ENCODE results near the gene DNAAF8.
A peak's percentile ranks its signal among the peaks of the same experiment; 100 is the strongest.

Gene DNAAF8

DNA sequence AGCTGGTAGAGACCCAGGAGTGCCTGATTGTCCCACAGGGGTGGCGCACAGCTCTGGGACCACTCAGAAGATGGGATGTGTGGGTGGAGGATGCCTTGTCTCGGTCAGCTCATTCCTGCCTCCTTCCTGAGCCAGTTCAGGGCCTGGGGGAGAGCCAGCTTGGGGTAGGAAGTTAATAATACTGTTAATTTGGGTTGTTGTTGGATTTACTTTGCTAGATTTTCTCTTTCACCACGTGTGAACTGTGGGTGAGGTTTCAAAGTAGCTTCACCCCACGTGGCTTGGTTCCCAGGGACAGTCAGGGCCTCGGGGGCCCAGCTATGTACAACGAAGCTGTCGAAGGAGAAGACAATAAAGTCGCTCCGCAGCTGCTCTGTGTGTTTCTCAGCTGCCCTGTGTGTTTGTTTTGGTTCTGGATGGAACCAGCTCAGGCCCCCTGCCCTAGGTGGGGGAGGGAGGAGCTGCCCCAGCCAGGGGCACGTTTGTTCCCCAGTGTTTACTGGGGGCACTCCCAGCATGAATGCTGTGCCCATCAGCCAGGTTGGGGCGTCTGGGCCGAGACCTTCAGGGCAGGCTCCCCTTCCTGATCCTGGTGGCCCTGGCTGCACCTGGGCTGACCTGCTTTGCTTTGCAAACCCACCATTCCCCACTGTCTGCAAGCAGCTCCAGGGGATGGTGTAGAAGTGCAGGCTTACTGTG lies 38.7 kb upstream of the DNAAF8 start:
- no peak for DNase-seq

- DNase-seq: peak; percentile 46
These were observed 38.0 kb upstream of the DNAAF8 start for GRCh38 chr16:4696172-4696904.

DNA sequence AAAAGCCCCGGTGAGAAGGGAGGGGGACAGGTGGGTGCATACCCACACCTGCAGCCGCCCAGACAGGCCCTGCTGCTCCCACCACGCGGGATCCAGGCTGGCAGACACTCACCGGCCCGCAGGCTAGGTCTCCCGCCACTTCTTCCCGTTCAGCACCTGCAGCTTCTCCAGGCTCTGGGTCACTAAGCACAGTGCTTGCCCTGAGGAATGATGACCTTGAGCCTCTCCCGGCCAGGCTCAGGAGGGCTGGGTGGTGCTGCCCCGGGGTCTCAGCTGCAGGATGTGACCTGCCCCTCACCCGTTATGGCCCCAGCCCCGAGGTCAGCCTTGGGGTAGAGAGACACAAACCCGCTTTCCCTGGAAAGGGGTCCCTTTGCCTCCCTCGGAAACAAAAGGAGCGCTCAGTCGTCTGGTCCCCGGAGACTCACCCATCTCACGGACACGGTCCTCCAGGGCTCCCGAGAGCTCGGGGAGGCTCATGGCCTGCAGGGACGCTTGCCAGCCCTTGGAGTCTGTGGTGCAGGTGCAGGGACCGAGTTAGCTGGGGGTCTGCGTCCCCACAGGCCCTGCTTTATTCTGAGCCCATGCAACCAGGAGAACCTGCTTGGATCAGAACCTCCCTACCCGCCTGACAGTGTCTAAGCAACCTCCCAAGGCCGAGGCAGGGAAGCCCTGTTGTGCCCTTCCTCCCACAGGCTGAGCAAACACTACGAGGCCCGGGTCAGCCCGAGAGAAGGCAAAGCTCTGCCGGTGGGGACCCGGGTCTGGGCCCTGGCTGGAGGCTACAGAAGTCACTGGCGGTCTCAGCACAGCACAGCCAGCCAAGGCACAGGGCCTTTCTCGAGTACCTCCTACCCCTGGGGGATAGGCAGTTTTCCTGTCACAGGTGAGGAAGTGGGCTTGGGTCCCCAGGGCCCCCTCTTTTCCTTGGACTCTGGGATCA lies 37.2 kb upstream of the DNAAF8 start:
- DNase-seq: peak; percentile 30

GRCh38 chr16:4697848-4698291 lies 36.5 kb upstream of the DNAAF8 start:
- DNase-seq: peak; percentile 19

GRCh38 chr16:4698321-4699045 lies 35.9 kb upstream of the DNAAF8 start:
- peak; percentile 21 for DNase-seq

GRCh38 chr16:4699046-4699556 lies 35.2 kb upstream of the DNAAF8 start:
- no peak for DNase-seq

DNA sequence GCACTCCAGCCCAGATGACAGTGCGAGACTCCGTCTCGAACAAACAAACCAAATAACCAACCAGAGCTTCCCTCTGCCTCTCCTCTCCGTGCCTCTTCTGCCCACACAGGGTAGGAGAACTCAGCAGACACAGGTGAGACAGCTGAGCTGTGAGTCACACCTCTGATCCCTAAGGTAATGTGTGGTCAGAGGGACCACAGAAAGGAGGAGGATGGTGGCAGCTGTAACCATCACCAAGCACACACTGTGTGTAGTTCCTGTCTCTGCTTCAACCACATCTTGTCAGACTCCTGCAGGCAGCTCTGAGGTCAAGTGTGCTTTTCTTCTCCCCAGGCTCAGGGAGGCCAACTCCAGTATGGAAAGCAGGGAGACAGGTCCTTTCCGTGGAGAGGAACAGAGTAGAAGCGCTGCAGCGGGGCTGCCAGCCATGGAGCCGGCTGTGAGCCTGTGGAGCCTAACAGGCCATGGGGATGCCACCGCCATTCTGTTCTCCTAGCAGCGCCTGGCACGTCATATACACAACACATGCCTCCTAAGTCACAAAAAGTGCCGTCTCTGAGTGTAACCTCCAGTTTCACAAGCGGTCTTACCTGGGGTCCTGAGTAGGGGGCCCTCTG lies 33.8 kb upstream of the DNAAF8 start:
- no peak for DNase-seq

- no peak for DNase-seq
These were observed 33.2 kb upstream of the DNAAF8 start for GRCh38 chr16:4700997-4701743.

DNA sequence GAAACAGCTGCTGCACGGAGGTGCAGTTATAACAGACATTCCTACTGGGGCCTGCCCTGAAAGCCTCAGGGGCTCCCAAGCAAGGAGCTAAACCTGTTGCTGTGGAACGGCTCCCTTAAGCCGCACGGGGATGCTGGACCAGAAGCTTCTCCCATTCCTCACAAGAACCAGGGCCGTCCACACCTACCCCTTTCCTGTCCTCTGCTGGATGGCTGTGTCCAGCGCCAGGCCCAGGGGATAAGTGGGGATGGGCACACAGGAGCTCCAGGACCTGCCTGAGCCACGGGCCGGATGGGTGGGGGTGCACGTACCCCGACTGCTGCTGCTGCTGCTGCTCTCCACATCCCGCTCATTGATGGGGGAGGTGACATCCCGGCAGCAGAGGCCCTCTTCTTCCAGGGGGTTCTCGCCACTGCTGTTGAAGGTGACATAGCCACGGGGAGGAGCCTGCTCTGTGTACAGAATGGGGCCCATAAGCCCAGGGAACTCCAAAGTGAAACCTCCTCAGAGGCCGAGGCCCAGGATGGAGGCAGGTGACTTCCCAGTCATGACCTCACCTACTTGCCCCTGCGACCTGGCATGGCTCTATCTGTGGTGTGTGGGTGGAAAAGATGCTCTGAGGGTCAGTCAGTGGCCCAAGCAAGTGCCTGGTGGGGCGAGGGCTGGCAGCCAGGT lies 32.4 kb upstream of the DNAAF8 start:
- DNase-seq: peak; percentile 19

GRCh38 chr16:4702466-4702808 lies 31.9 kb upstream of the DNAAF8 start:
- DNase-seq: no peak

- no peak for DNase-seq
These were observed 30.4 kb upstream of the DNAAF8 start for GRCh38 chr16:4703906-4704305.

GRCh38 chr16:4704491-4704890 lies 29.8 kb upstream of the DNAAF8 start:
- no peak for DNase-seq

GRCh38 chr16:4704913-4705312 lies 29.4 kb upstream of the DNAAF8 start:
- DNase-seq: no peak

GRCh38 chr16:4706871-4707270 lies 27.5 kb upstream of the DNAAF8 start:
- no peak for DNase-seq

GRCh38 chr16:4709481-4709880 lies 24.9 kb upstream of the DNAAF8 start:
- no peak for DNase-seq

GRCh38 chr16:4713663-4714501 lies 20.5 kb upstream of the DNAAF8 start:
- DNase-seq: no peak

DNA sequence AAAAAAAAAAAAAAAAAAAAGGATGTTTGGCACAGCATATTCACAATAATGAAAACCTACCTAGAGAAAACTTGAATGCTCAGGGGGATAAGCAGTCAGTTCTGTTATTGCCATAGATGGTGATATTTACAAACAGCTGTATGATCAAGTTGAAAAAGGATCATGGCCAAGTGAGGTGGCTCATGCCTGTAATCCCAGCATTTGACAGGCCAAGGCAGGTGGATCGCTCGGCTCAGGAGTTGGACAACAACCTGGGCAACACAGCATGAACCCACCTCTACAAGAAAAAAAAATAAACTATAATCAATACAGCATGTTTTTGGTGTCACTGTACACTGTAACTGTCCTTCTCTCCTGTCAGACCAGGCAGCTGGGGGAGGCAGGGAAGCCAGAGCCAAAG lies 19.3 kb upstream of the DNAAF8 start:
- DNase-seq: no peak

GRCh38 chr16:4718466-4718865 lies 15.9 kb upstream of the DNAAF8 start:
- no peak for DNase-seq

DNA sequence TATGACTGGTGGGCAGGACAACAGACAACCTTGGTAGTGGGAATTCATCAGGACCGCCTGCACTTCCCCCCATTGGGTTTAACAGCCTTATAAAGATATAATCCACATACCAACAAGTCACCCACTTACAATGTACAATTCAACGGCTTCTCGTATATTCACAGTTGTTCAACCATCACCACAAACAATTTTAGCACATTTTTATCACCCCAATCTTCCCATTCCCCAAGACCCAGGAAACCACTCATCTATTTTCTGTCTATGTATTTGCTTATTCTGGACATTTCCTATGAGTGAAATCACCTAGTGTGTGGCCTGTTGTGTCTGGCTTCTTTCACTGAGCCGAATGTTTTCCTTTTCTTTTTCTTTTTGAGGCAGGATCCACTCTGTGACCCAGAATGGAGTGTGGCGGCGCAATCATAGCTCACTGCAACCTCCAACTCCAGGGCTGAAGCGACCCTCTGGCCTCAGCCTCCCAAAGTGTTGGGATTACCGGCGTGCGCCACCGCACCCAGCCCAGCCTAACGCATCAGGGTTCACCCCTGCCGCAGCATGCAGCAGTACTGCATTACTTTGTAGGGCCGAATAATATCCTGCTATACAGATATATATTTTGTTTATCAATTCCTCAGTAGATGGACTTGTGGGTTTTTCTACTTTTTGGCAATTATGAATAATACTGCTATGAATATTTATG lies 11.1 kb upstream of the DNAAF8 start:
- DNase-seq: no peak
